Neural cell (in vitro differentiated cells): ENCODE data around the gene DGCR8. TPM values are rescaled to one million over a fixed set of nuclear protein-coding genes. Genes with fewer than 3 reads are reported as not detected.

Source experiments
- H2AFZ ChIP-seq: fragments of 200-600, 300-800 bp; sonication (generic), shearing (Covaris generic); 2 replicates; pipeline ENCODE4 v1.6.0; 2014; ENCODE audit warnings: low read depth, mild to moderate bottlenecking, antibody characterized with exemption, low read length, moderate library complexity
- H3F3A ChIP-seq: fragments of 200-600 bp; shearing (Covaris generic); 2 replicates; pipeline ENCODE4 v1.6.1; 2016; ENCODE audit warnings: mild to moderate bottlenecking, moderate library complexity, mixed read lengths, antibody characterized with exemption, low read length; ENCODE audit not compliant: insufficient read depth, poor library complexity, severe bottlenecking
- H3K27ac ChIP-seq: fragments of 200-600, 300-800 bp; sonication (generic), shearing (Covaris generic); 2 replicates; pipeline ENCODE4 v1.5.1; 2014; ENCODE audit warnings: mild to moderate bottlenecking, low read length, moderate library complexity
- H3K27me3 ChIP-seq: fragments of 300-800, 200-600 bp; sonication (generic), shearing (Covaris generic); 2 replicates; pipeline ENCODE4 v1.6.0; 2014; ENCODE audit warnings: mild to moderate bottlenecking, low read depth, low read length, moderate library complexity; ENCODE audit not compliant: insufficient read depth
- H3K36me3 ChIP-seq: fragments of 300-800, 200-600 bp; sonication (generic), shearing (Covaris generic); 2 replicates; pipeline ENCODE4 v1.5.1; 2014; ENCODE audit warnings: mild to moderate bottlenecking, antibody characterized with exemption, low read length, moderate library complexity; ENCODE audit not compliant: insufficient read depth
- H3K4me2 ChIP-seq: fragments of 300-800, 200-600 bp; sonication (generic), shearing (Covaris generic); 2 replicates; pipeline ENCODE4 v1.6.0; 2014; ENCODE audit warnings: mild to moderate bottlenecking, low read length
- H3K4me3 ChIP-seq: fragments of 300-800, 200-600 bp; sonication (generic), shearing (Covaris generic); 2 replicates; pipeline ENCODE4 v1.5.1; 2014; ENCODE audit warnings: mild to moderate bottlenecking, low read length, moderate library complexity
- H3K79me2 ChIP-seq: fragments of 200-600 bp; shearing (Covaris generic); replicated peaks from 2 replicates; pipeline ENCODE4 v1.6.0; 2014; ENCODE audit warnings: mild to moderate bottlenecking, low read length, moderate library complexity; ENCODE audit not compliant: insufficient read depth
- H3K9ac ChIP-seq: fragments of 300-800, 200-600 bp; sonication (generic), shearing (Covaris generic); 2 replicates; pipeline ENCODE4 v1.6.1; 2016; ENCODE audit warnings: mild to moderate bottlenecking, low read length, mixed read lengths
- H3K9me2 ChIP-seq: fragments of 200-600 bp; shearing (Covaris generic); 2 replicates; pipeline ENCODE4 v1.6.1; 2016; ENCODE audit warnings: mild to moderate bottlenecking, low read length, mixed read lengths; ENCODE audit not compliant: insufficient read depth
- H3K9me3 ChIP-seq: fragments of 200-600, 300-800 bp; sonication (generic), shearing (Covaris generic); 2 replicates; pipeline ENCODE4 v1.6.1; 2016; ENCODE audit warnings: mild to moderate bottlenecking, mixed run types, low read length, moderate library complexity, mixed read lengths
- H4K20me1 ChIP-seq: fragments of 200-600 bp; shearing (Covaris generic); 2 replicates; pipeline ENCODE4 v1.6.1; 2016; ENCODE audit warnings: mild to moderate bottlenecking, mixed run types; ENCODE audit not compliant: insufficient read depth
- EP300 ChIP-seq: fragments of 450-650 bp; conservative IDR thresholded peaks from 2 replicates; pipeline ENCODE4 v1.6.1; 2014; ENCODE audit warnings: antibody characterized with exemption, mild to moderate bottlenecking, moderate library complexity; ENCODE audit not compliant: poor library complexity, severe bottlenecking
- EZH2 ChIP-seq: fragments of 200-600, 300-800 bp; shearing (Covaris generic), sonication (generic); IDR thresholded peaks from 2 replicates; pipeline ENCODE4 v1.6.1; 2014; ENCODE audit warnings: antibody characterized with exemption, low read length, borderline replicate concordance, mild to moderate bottlenecking; ENCODE audit not compliant: insufficient read depth, poor library complexity, severe bottlenecking
- MXI1 ChIP-seq: fragments of 450-650 bp; conservative IDR thresholded peaks from 2 replicates; pipeline ENCODE4 v1.6.1; 2014; ENCODE audit warnings: antibody characterized with exemption, mild to moderate bottlenecking; ENCODE audit not compliant: poor library complexity, severe bottlenecking
- POLR2AphosphoS5 ChIP-seq: IDR thresholded peaks from 2 replicates; pipeline ENCODE4 v1.6.1; 2012
- RAD21 ChIP-seq: fragments of 450-650 bp; conservative IDR thresholded peaks from 2 replicates; pipeline ENCODE4 v1.6.1; 2014; ENCODE audit warnings: antibody characterized with exemption, mild to moderate bottlenecking, moderate library complexity
- SMC3 ChIP-seq: fragments of 450-650 bp; conservative IDR thresholded peaks from 2 replicates; pipeline ENCODE4 v1.6.1; 2014; ENCODE audit warnings: antibody characterized with exemption, mild to moderate bottlenecking, moderate library complexity; ENCODE audit not compliant: poor library complexity
- TAF1 ChIP-seq: IDR thresholded peaks from 2 replicates; pipeline ENCODE4 v1.6.1; 2012; ENCODE audit warnings: low read depth
- polyA plus RNA-seq: library from polyadenylated mRNA; depleted of rRNA; stranded (reverse); fragments of >200 nt; gene quantifications from 2 replicates; pipeline ENCODE4 v1.2.3, GENCODE V29; 2014
- TF ChIP-seq, protein P1 (sequence below): fragments of 450-650 bp; IDR thresholded peaks from 2 replicates; pipeline ENCODE4 v1.5.1; 2014; ENCODE audit warnings: antibody characterized with exemption, mild to moderate bottlenecking, moderate library complexity; ENCODE audit not compliant: poor library complexity, severe bottlenecking
- TF ChIP-seq, protein P2 (sequence below): IDR thresholded peaks from 2 replicates; pipeline ENCODE4 v1.6.1; 2012; ENCODE audit warnings: borderline replicate concordance

DGCR8 gene
- polyA plus RNA-seq, 1 donor from 2014 or later: 48.9 TPM

DNA sequence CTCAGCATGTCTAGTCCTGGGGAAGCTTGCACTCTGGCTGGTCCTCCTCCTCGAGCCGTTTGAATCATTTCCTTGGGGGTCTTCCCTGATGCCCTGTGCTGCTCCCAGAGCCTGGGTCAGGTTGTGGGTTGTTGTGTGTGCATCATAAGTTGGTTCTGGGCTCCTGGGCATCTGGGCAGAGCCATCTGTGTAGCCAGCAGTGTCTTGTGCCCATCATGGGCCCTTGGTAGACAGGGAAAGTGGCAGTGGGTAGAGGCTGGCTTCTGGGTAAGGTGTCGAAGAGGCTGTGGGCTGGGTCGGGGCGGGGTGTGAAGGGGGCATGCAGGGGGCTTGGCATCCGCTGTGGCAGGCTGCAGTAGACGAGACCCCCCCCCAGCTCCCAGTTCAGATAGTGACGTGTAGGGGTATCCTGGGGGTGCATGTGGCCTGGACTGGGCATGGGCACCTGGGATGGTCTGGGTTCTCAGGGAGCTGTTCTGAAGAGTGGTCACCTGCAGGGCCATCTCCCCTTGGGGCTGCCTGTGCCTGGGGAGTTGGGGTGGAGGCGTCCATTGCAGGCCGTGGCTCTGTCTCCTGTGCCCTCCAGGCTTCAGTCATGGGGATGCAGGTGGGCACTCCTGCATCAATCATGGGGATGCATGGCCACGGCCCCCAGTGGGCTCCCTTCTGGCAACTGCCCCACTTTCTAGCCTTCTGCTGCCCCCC, 44.2 kb downstream of the DGCR8 start:
- TF ChIP-seq TAF1 (no peak), MXI1 (no peak), POLR2AphosphoS5 (no peak), RAD21 (no peak), EZH2 (no peak), EP300 (no peak), SMC3 (no peak)
- TF ChIP-seq, protein P1, sequence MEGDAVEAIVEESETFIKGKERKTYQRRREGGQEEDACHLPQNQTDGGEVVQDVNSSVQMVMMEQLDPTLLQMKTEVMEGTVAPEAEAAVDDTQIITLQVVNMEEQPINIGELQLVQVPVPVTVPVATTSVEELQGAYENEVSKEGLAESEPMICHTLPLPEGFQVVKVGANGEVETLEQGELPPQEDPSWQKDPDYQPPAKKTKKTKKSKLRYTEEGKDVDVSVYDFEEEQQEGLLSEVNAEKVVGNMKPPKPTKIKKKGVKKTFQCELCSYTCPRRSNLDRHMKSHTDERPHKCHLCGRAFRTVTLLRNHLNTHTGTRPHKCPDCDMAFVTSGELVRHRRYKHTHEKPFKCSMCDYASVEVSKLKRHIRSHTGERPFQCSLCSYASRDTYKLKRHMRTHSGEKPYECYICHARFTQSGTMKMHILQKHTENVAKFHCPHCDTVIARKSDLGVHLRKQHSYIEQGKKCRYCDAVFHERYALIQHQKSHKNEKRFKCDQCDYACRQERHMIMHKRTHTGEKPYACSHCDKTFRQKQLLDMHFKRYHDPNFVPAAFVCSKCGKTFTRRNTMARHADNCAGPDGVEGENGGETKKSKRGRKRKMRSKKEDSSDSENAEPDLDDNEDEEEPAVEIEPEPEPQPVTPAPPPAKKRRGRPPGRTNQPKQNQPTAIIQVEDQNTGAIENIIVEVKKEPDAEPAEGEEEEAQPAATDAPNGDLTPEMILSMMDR: no peak
- TF ChIP-seq, protein P2, sequence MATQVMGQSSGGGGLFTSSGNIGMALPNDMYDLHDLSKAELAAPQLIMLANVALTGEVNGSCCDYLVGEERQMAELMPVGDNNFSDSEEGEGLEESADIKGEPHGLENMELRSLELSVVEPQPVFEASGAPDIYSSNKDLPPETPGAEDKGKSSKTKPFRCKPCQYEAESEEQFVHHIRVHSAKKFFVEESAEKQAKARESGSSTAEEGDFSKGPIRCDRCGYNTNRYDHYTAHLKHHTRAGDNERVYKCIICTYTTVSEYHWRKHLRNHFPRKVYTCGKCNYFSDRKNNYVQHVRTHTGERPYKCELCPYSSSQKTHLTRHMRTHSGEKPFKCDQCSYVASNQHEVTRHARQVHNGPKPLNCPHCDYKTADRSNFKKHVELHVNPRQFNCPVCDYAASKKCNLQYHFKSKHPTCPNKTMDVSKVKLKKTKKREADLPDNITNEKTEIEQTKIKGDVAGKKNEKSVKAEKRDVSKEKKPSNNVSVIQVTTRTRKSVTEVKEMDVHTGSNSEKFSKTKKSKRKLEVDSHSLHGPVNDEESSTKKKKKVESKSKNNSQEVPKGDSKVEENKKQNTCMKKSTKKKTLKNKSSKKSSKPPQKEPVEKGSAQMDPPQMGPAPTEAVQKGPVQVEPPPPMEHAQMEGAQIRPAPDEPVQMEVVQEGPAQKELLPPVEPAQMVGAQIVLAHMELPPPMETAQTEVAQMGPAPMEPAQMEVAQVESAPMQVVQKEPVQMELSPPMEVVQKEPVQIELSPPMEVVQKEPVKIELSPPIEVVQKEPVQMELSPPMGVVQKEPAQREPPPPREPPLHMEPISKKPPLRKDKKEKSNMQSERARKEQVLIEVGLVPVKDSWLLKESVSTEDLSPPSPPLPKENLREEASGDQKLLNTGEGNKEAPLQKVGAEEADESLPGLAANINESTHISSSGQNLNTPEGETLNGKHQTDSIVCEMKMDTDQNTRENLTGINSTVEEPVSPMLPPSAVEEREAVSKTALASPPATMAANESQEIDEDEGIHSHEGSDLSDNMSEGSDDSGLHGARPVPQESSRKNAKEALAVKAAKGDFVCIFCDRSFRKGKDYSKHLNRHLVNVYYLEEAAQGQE: no peak
- Histone ChIP-seq H3F3A (no peaks in the 10 kb centered on the region), H3K4me2 (no peak overlapping the region), H3K36me3 (no peaks in the 10 kb centered on the region), H3K27ac (no peak overlapping the region), H3K4me3 (no peak overlapping the region), H3K9ac (no peak overlapping the region), H2AFZ (no peak overlapping the region), H3K79me2 (peaks cover 10% of the 10 kb centered on the region), H3K27me3 (no peaks in the 10 kb centered on the region), H3K9me2 (no peaks in the 10 kb centered on the region), H3K9me3 (no peaks in the 10 kb centered on the region), H4K20me1 (no peaks in the 10 kb centered on the region)

DNA sequence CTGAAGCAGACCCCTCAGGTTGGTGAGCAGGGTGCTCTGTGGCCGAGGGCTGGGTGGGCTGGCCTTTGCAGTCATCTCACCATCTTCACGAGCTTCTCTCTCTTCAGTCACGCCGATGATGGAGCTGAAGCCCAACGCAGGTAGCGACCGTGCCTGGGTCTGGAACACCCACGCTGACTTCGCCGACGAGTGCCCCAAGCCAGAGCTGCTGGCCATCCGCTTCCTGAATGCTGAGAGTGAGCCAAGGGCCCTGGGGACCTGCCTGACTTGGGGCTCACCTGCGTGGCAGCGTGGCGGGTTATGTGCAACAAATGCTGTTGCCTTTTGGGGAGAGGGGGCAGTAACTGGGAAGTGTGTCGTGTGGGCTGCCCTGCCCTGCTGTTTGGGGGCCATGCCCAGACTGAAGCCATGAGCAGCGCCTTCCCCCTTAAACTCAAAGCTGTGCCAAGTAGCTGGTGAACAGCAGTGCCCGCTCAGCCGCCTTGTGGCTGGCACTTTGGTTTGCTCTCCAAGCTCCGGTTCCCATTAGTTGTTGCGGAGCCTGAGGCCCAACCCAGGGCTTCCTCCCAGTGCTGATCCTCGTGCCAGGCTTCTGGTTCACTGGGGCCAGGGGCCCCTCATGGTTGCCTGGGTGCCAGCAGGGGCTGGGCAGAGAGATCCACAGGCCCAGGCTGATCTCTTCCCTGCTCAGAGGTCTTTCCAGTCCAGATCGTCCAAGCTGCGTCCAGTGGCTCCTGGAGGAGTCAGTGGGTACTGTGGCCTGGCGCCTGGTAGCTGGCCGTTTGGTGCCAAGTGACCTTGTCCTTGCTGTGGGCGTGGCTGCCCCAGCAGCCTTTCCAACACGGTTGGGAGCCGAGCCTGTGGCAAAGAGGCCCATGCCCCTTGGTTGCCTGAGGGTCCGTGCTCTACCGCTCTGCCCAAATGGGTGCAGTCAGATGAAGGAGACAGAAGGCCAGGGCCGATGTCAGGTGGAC, 45.4 kb downstream of the DGCR8 start:
- TF ChIP-seq EP300 (no peak), SMC3 (no peak), EZH2 (no peak), MXI1 (no peak), TAF1 (no peak), RAD21 (no peak), POLR2AphosphoS5 (no peak)
- TF ChIP-seq, protein P2: no peak
- TF ChIP-seq, protein P1: no peak
- Histone ChIP-seq H3K36me3 (no peaks in the 10 kb centered on the region), H3K9ac (no peak overlapping the region), H3K79me2 (peaks cover 4% of the 10 kb centered on the region), H3F3A (no peaks in the 10 kb centered on the region), H3K9me2 (no peaks in the 10 kb centered on the region), H4K20me1 (no peaks in the 10 kb centered on the region), H3K27ac (no peak overlapping the region), H3K9me3 (no peaks in the 10 kb centered on the region), H3K4me2 (no peak overlapping the region), H3K4me3 (no peak overlapping the region), H2AFZ (no peak overlapping the region), H3K27me3 (no peaks in the 10 kb centered on the region)
